SH-SY5Y (cell line): ENCODE measurements around the gene NCAM1.

ENCODE experiments used
- GATA2 ChIP-seq: IDR thresholded peaks from 2 replicates; pipeline ENCODE4 v1.6.1; 2011; ENCODE audit warnings: mild to moderate bottlenecking, low read depth, low read length
- GATA3 ChIP-seq: IDR thresholded peaks from 2 replicates; pipeline ENCODE4 v1.6.1; 2011; ENCODE audit warnings: low read depth, mild to moderate bottlenecking, low read length, moderate library complexity

DNA sequence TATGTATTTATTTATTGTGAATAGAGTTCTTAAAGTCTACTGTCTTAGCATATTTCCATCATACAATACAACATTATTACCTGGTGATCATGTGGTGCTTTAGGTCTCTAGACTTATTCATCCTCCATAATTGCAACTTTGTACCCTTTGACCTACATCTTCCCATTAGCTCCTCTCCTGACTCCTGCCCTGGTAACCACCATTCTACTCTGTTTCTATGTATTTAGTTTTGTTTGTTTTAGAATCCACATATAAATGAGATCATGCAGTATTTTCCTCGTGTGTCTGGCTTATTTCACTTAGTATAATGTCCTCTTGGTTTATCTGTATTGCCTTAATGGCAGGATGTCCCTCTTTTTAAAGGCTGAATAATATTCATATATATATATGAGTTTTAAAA, 22.7 kb downstream of the NCAM1 start:
- no peak for TF ChIP-seq GATA3
- no peak for TF ChIP-seq GATA2
